BJ (cell line): ENCODE results near the gene BCAS3. TPM values are rescaled to one million over a fixed set of nuclear protein-coding genes. Genes with fewer than 3 reads are reported as not detected.

Experiments used
- CTCF ChIA-PET: fragments of 350-600 bp; formaldehyde crosslinking; extraction: SDS; loops from one replicate; lab custom pipeline; 2021; ENCODE audit warnings: antibody characterized with exemption, inconsistent platforms; lab: Yijun Ruan, JAX
- POLR2A ChIA-PET: fragments of 300-600 bp; sonication (Branson Sonifier 250); formaldehyde crosslinking; extraction: SDS; loops from one replicate; lab custom pipeline; 2021; ENCODE audit warnings: antibody characterized with exemption; lab: Charles Lee
- DNase-seq: peaks from one replicate; pipeline ENCODE4 v3.0.0-alpha.2; 2011; ENCODE audit warnings: low read depth
- H3K27me3 ChIP-seq: 2 replicates; pipeline ENCODE4 v1.6.0; 2011; ENCODE audit warnings: low read length; ENCODE audit not compliant: control insufficient read depth, insufficient read depth
- H3K36me3 ChIP-seq: 2 replicates; pipeline ENCODE4 v1.5.1; 2011; ENCODE audit warnings: low read length; ENCODE audit not compliant: control insufficient read depth, insufficient read depth
- H3K4me3 ChIP-seq: 2 replicates; pipeline ENCODE4 v1.5.1; 2011; ENCODE audit warnings: low read depth, mild to moderate bottlenecking, control low read depth, low read length
- polyA plus RNA-seq: library from polyadenylated mRNA; depleted of rRNA; stranded (reverse); fragments of >200 nt; gene quantifications from 2 replicates; pipeline ENCODE4 v1.2.3, GENCODE V29; 2011
- TF ChIP-seq, protein P1 (sequence below): IDR thresholded peaks from 2 replicates; pipeline ENCODE4 v1.5.1; 2011; ENCODE audit warnings: low read depth, mild to moderate bottlenecking, control low read depth, inconsistent platforms, low read length, moderate library complexity; ENCODE audit not compliant: insufficient read depth

BCAS3 gene
- polyA plus RNA-seq, 1 experiment: 19.5 TPM

DNA sequence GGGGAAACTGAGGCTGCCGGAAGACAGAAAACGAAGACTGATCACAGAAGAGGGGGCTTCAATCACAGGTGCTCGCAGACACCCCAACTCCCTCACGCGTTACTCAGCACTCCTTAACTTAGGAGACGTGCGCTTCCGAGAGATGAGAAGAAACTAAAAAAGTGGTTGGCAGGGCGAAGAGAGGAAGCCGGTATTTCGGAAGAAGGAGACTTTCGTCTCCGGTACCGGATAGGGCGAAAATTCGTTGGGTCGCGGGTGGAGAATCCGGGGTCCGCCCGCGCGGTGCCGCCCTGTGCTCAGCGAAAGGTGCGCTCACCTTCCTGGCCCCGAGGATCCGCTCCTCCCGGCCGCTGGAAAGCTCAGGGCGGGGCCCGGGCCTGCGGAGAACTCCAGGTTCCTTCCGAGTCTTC lies 721.1 kb downstream of the BCAS3 start:
- TF ChIP-seq, protein P1, sequence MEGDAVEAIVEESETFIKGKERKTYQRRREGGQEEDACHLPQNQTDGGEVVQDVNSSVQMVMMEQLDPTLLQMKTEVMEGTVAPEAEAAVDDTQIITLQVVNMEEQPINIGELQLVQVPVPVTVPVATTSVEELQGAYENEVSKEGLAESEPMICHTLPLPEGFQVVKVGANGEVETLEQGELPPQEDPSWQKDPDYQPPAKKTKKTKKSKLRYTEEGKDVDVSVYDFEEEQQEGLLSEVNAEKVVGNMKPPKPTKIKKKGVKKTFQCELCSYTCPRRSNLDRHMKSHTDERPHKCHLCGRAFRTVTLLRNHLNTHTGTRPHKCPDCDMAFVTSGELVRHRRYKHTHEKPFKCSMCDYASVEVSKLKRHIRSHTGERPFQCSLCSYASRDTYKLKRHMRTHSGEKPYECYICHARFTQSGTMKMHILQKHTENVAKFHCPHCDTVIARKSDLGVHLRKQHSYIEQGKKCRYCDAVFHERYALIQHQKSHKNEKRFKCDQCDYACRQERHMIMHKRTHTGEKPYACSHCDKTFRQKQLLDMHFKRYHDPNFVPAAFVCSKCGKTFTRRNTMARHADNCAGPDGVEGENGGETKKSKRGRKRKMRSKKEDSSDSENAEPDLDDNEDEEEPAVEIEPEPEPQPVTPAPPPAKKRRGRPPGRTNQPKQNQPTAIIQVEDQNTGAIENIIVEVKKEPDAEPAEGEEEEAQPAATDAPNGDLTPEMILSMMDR: no peak
- Histone ChIP-seq H3K27me3 (no peaks in the 10 kb centered on the region), H3K4me3 (peak overlapping the region; percentile 78), H3K36me3 (peaks cover 8% of the 10 kb centered on the region)
- no peak for DNase-seq
- CTCF ChIA-PET: interaction anchor here (0.8 to 4.7 kb wide), 10 partner anchors 10 to 427 kb away, joined by 3 to 18 read pairs (median 4); no protein-coding TSS in a partner anchor
- POLR2A ChIA-PET: no interaction called here

DNA sequence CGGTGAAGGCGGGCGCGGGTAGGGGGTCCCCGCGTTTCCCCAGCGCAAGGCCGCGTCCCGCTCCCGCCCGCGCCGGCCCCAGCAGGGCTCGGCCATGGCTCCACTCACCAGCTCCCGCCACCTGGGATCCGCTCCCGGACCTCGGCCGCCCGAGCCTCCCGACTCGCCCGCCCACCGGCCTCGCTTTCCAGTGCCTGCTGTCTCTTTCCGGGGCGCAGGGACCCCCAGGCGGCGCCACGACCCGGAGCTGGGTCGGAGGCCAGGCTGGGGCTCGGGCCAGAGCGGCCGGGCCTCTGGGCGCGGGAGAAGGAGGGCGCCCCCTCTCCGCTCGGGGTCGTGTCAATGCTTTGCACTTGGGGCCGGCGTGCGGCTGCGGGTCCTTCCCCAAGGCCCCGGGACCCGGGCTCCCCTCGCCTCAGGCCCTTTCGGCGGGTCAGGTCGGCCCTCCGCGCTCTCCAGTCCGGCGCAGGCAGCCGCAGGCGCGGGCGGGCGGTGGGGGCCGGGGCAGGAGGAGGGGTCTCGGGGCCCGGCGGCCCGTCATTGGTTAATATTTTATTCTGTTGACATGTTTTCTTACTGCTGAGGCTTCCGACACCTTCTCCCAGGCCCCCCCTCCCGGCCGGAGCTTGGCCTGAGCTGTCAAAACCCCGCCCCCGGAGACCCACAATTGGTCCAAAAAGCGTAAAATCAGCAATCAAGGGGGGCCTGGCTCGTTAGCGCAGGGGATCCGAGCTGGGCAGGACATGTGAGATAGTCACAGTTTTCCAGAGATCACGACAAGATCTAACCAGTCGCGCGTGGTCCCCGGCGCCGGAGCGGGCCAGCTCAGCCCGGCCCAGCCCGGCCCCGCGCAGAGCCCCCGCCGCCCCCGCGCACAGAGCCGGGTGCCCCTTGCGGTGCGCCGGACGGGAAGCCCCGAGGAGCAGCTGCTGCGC lies 721.7 kb downstream of the BCAS3 start, which contains the start of gene TBX2:
Gene TBX2 (plus strand): TSS at position 713 of the 935 bp plus-strand sequence. CDS start 334 bp downstream, outside the sequence.
- POLR2A ChIA-PET: interaction anchor here (0.7 kb wide), 1 partner anchor 191 kb away, joined by 6 read pairs; no protein-coding TSS in a partner anchor
- Histone ChIP-seq H3K36me3 (peaks cover 11% of the 10 kb centered on the region), H3K27me3 (no peaks in the 10 kb centered on the region), H3K4me3 (peak within 1 kb of the TSS; percentile 78)
- CTCF ChIA-PET: interaction anchor here (0.8 to 4.7 kb wide), 12 partner anchors 9 to 428 kb away, joined by 3 to 18 read pairs (median 4); no protein-coding TSS in a partner anchor
- TF ChIP-seq, protein P1: peak; percentile 1; the same call in 1 of the 2 replicates
- DNase-seq: no peak

DNA sequence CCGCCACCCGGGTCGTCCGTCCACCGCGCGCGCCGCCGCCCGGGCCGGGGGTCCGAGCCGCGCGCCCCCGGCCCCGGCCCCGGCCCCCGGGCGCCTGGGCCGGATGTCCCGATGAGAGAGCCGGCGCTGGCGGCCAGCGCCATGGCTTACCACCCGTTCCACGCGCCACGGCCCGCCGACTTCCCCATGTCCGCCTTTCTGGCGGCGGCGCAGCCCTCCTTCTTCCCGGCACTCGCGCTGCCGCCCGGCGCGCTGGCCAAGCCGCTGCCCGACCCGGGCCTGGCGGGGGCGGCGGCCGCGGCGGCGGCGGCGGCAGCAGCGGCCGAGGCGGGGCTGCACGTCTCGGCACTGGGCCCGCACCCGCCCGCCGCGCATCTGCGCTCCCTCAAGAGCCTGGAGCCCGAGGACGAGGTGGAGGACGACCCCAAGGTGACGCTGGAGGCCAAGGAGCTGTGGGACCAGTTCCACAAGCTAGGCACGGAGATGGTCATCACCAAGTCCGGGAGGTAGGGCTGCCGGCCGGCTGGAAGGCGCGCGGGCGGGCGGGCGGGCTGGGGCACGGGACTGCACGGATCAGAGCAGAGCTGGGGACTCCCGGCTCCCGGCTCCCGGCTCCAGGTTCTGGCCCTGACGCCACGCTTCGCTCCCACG lies 722.5 kb downstream of the BCAS3 start:
- ChIA-PET POLR2A (interaction anchor here (0.7 kb wide), 1 partner anchor 192 kb away, joined by 6 read pairs; no protein-coding TSS in a partner anchor), CTCF (interaction anchor here (1.3 to 4.7 kb wide), 7 partner anchors 8 to 429 kb away, joined by 3 to 18 read pairs (median 5); no protein-coding TSS in a partner anchor)
- Histone ChIP-seq H3K4me3 (peak overlapping the region; percentile 78), H3K36me3 (peaks cover 16% of the 10 kb centered on the region), H3K27me3 (no peaks in the 10 kb centered on the region)
- DNase-seq: no peak
- TF ChIP-seq, protein P1: no peak

DNA sequence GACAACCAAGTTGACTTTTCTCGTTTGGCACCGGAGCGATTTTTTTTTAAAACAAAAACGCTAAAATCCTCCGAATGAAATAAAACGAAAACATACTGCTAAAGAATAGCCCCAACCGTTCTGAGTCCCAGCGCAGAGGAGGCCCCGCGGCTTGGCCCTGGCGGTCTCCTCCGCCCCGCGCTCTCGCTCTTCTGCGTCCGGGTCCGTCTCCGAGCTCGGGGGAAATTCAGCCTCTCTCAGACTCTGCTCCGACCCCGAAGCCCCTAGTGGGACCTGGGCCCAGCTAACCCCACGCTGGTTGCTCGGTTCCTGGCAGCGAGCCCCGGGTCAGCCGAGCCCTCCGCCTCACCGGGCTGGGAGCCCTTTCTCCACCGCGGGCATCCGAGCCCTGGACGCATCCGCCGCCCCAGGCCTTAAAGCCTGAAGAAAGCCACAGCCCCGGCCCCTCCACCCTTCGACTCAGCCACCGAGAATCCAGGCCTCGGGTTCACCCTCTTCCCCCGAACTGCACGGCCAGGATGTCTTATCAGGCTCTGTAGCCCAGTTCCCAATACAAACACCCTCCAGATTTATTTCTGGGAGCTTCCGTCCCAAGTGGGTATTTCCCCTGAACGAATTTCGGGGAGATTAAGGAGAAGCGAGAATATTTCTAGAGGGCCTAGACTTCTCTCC lies 723.2 kb downstream of the BCAS3 start:
- Histone ChIP-seq H3K27me3 (no peaks in the 10 kb centered on the region), H3K4me3 (peak overlapping the region; percentile 78), H3K36me3 (peaks cover 21% of the 10 kb centered on the region)
- POLR2A ChIA-PET: no interaction called here
- no peak for DNase-seq
- CTCF ChIA-PET: interaction anchor here (1.3 to 4.7 kb wide), 6 partner anchors 7 to 400 kb away, joined by 3 to 18 read pairs (median 8); no protein-coding TSS in a partner anchor
- TF ChIP-seq, protein P1: no peak
